Panc1 (cell line): ENCODE results near the gene PRDM7. TPM values are rescaled to one million over a fixed set of nuclear protein-coding genes. Genes with fewer than 3 reads are reported as not detected.

ENCODE experiments used
- ATAC-seq: fragments of 200-7000 bp; cut with Tn5 transposase; 2 replicates; pipeline ENCODE4 v1.9.1; 2020; ENCODE audit warnings: mild to moderate bottlenecking, moderate library complexity
- BruUV-seq: library from RNA; stranded (reverse); fragments of 400-500 nt; replicated peaks from 2 replicates; lab custom pipeline; 2021; lab: Mats Ljungman, UMichigan
- CTCF ChIA-PET: fragments of 300-600 bp; sonication (Branson Sonifier 250); formaldehyde crosslinking; loops from one replicate; lab custom pipeline; 2022; ENCODE audit warnings: antibody characterized with exemption; lab: Charles Lee
- POLR2A ChIA-PET: fragments of 300-600 bp; sonication (Branson Sonifier 250); formaldehyde crosslinking; loops from one replicate; lab custom pipeline; 2022; ENCODE audit warnings: antibody characterized with exemption; lab: Charles Lee
- DNase-seq: peaks from one replicate; pipeline ENCODE4 v3.0.0-alpha.2; 2010; ENCODE audit warnings: low read depth, low spot score
- H3K27ac ChIP-seq: 2 replicates; pipeline ENCODE4 v1.5.1; 2011; ENCODE audit warnings: mild to moderate bottlenecking, low read length, inconsistent platforms
- H3K27me3 ChIP-seq: fragments of 200-500 bp; sonication (Bioruptor generic); 2 replicates; pipeline ENCODE4 v1.6.0; 2014; ENCODE audit warnings: low read length, inconsistent platforms; ENCODE audit not compliant: control insufficient read depth, insufficient read depth
- H3K36me3 ChIP-seq: fragments of 200-500 bp; sonication (Bioruptor generic); 2 replicates; pipeline ENCODE4 v1.5.1; 2014; ENCODE audit warnings: inconsistent platforms, mild to moderate bottlenecking, low read length, moderate library complexity; ENCODE audit not compliant: control insufficient read depth, insufficient read depth
- H3K4me1 ChIP-seq: 2 replicates; pipeline ENCODE4 v1.5.1; 2011; ENCODE audit warnings: inconsistent platforms, mild to moderate bottlenecking, low read length, moderate library complexity; ENCODE audit not compliant: control insufficient read depth, insufficient read depth
- H3K4me3 ChIP-seq, 2 experiments: 2 replicates each; pipeline ENCODE4 v1.5.1; 2011 to 2012; ENCODE audit warnings: low read depth in 2 of 2, low read length in 2 of 2, mild to moderate bottlenecking in 2 of 2, inconsistent platforms in 1 of 2, moderate library complexity in 1 of 2
- H3K9me3 ChIP-seq: fragments of 200-500 bp; sonication (Bioruptor generic); 2 replicates; pipeline ENCODE4 v1.5.1; 2014; ENCODE audit warnings: low read depth, mild to moderate bottlenecking, inconsistent platforms, low read length, moderate library complexity; ENCODE audit not compliant: control insufficient read depth, insufficient read depth
- POLR2AphosphoS5 ChIP-seq: IDR thresholded peaks from 2 replicates; pipeline ENCODE4 v1.6.1; 2012; ENCODE audit warnings: mild to moderate bottlenecking, low read depth, low read length, moderate library complexity
- REST ChIP-seq, 2 experiments: IDR thresholded peaks; 2 replicates each; pipeline ENCODE4 v1.6.1; 2011 to 2012; ENCODE audit warnings: low read depth in 2 of 2, control low read depth in 1 of 2, low read length in 1 of 2, mild to moderate bottlenecking in 1 of 2, moderate library complexity in 1 of 2; ENCODE audit not compliant: insufficient read depth in 1 of 2
- SIN3A ChIP-seq: IDR thresholded peaks from 2 replicates; pipeline ENCODE4 v1.6.1; 2012; ENCODE audit warnings: low read depth, mild to moderate bottlenecking, low read length, moderate library complexity, borderline replicate concordance; ENCODE audit not compliant: insufficient read depth
- TCF7L2 ChIP-seq: IDR thresholded peaks from 2 replicates; pipeline ENCODE4 v1.6.1; 2011; ENCODE audit warnings: mild to moderate bottlenecking, low read depth, low read length, inconsistent platforms
- in situ Hi-C: cut with HindIII; loops from 2 replicates; pipeline ENCODE4 v1.10.0; 2016; ENCODE audit warnings: low sequenced_read_pairs, low pct_unique_long_range_greater_than_20kb
- intact Hi-C: fragments of 100-400 bp; cut with micrococcal nuclease; formaldehyde crosslinking; loops from one replicate; pipeline ENCODE4 v1.10.0; 2022; ENCODE audit not compliant: unreplicated experiment
- total RNA-seq: library from RNA; stranded (reverse); gene quantifications from one replicate; pipeline ENCODE4 v1.2.1, GENCODE V29; 2021; ENCODE audit not compliant: unreplicated experiment
- TF ChIP-seq, protein P1 (sequence below): fragments of 450-650 bp; IDR thresholded peaks from 2 replicates; pipeline ENCODE4 v1.5.1; 2017; ENCODE audit warnings: mild to moderate bottlenecking

Gene PRDM7
- total RNA-seq, 1 experiment from 2014 or later, result not detected

- ATAC-seq, result no peak
- H3K9me3 ChIP-seq, result no peaks in the 10 kb centered on the region
- no peaks in the 10 kb centered on the region for H3K27me3 ChIP-seq
- no peak overlapping the region for H3K27ac ChIP-seq
- in situ Hi-C loops (no loop called here), intact Hi-C loops (no loop called here)
- POLR2A ChIA-PET, result no interaction called here
- CTCF ChIA-PET, result no interaction called here
- TF ChIP-seq REST (IDR thresholded peaks at IDR 0.05; ENCODE audit: insufficient read depth in 1 of 2, low read depth in 2 of 2, low read length in 1 of 2) (no peak), TCF7L2 (no peak)
- TF ChIP-seq, protein P1, sequence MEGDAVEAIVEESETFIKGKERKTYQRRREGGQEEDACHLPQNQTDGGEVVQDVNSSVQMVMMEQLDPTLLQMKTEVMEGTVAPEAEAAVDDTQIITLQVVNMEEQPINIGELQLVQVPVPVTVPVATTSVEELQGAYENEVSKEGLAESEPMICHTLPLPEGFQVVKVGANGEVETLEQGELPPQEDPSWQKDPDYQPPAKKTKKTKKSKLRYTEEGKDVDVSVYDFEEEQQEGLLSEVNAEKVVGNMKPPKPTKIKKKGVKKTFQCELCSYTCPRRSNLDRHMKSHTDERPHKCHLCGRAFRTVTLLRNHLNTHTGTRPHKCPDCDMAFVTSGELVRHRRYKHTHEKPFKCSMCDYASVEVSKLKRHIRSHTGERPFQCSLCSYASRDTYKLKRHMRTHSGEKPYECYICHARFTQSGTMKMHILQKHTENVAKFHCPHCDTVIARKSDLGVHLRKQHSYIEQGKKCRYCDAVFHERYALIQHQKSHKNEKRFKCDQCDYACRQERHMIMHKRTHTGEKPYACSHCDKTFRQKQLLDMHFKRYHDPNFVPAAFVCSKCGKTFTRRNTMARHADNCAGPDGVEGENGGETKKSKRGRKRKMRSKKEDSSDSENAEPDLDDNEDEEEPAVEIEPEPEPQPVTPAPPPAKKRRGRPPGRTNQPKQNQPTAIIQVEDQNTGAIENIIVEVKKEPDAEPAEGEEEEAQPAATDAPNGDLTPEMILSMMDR, result no peak
- no peak overlapping the region for H3K4me3 ChIP-seq
- no peak for DNase-seq
- no peaks in the 10 kb centered on the region for H3K4me1 ChIP-seq
- no peaks in the 10 kb centered on the region for H3K36me3 ChIP-seq
- no TSS peak for BruUV-seq
These were observed 6.7 kb downstream of the PRDM7 start for GRCh38 chr16:90070440-90070839.

DNA sequence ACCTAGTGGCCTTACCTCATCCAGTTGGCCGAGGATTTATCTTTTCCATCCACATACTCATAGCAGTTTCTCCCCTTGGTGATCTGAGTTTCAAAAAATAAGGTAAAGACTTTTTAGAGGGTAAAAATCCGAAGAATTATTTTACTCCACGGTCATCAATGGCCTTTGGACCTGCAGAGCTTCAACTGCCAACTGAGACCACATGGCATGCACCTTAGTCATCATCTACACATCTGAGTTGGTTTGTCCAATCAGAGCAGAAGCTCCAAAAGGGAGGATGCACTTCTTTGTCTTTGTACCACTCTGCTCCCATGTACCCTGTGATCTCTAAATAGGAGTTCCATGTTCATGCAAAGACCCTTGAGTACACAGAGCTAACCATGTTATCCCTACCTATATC, 15.7 kb downstream of the PRDM7 start:
- Histone ChIP-seq H3K36me3 (no peaks in the 10 kb centered on the region), H3K4me1 (no peaks in the 10 kb centered on the region), H3K4me3 (no peak overlapping the region), H3K27me3 (no peaks in the 10 kb centered on the region), H3K9me3 (no peaks in the 10 kb centered on the region), H3K27ac (no peak overlapping the region)
- no TSS peak for BruUV-seq
- CTCF ChIA-PET, result no interaction called here
- POLR2A ChIA-PET, result no interaction called here
- intact Hi-C loops (no loop called here), in situ Hi-C loops (no loop called here)
- DNase-seq (no peak), ATAC-seq (no peak)
- TF ChIP-seq REST (IDR thresholded peaks at IDR 0.05; ENCODE audit: insufficient read depth in 1 of 2, low read depth in 2 of 2, low read length in 1 of 2), result no peak
- TF ChIP-seq TCF7L2, result no peak
- TF ChIP-seq, protein P1, result no peak
- TF ChIP-seq POLR2AphosphoS5, result no peak
- no peak for TF ChIP-seq SIN3A
